A549 (cell line): ENCODE measurements around the gene SRGAP1. TPM values are rescaled to one million over a fixed set of nuclear protein-coding genes. Genes with fewer than 3 reads are reported as not detected.

ENCODE experiments used
- ATAC-seq, 2 experiments: fragments of 200-7000 bp in 1 of 2; fragments of >200 bp in 1 of 2; cut with Nextera tagmentation in 1 of 2; cut with Tn5 transposase in 1 of 2; 3 replicates each; pipeline versions ENCODE4 v1.8.0 to v1.9.1; 2018 to 2020; ENCODE audit warnings: mild to moderate bottlenecking in 1 of 2, moderate library complexity in 1 of 2
- CTCF ChIA-PET: fragments of 300-600 bp; sonication (Branson Sonifier 250); formaldehyde crosslinking; extraction: SDS; loops from one replicate; lab custom pipeline; 2021; ENCODE audit warnings: antibody characterized with exemption, inconsistent platforms; lab: Yijun Ruan, JAX
- POLR2A ChIA-PET: fragments of 350-600 bp; formaldehyde crosslinking; extraction: SDS; loops from one replicate; lab custom pipeline; 2021; ENCODE audit warnings: antibody characterized with exemption, inconsistent platforms; lab: Yijun Ruan, JAX
- DNase-seq, 2 experiments: peaks; one replicate each; pipeline versions ENCODE4 v3.0.0 to v3.0.0-alpha.2; 2011 to 2016; ENCODE audit warnings: low read depth in 1 of 2, low spot score in 1 of 2
- FAIRE-seq: peaks from 2 replicates; lab custom pipeline; 2011; peaks lifted over from hg19 to GRCh38; lab: Jason Lieb, UNC
- H3K27ac ChIP-seq, 2 experiments: fragments of >200 bp; sonication (Bioruptor Twin); formaldehyde crosslinking; 3 replicates each; pipeline ENCODE4 v1.5.1; 2016 to 2017
- H3K4me1 ChIP-seq: fragments of >200 bp; sonication (Bioruptor Twin); formaldehyde crosslinking; 3 replicates; pipeline ENCODE4 v1.6.1; 2016
- H3K4me2 ChIP-seq: fragments of >200 bp; sonication (Bioruptor Twin); formaldehyde crosslinking; 3 replicates; pipeline ENCODE4 v1.6.1; 2016
- H3K4me3 ChIP-seq: fragments of >200 bp; sonication (Bioruptor Twin); formaldehyde crosslinking; 3 replicates; pipeline ENCODE4 v1.5.1; 2016
- H3K9me3 ChIP-seq: fragments of >200 bp; sonication (Bioruptor Twin); formaldehyde crosslinking; 3 replicates; pipeline ENCODE4 v1.6.1; 2016
- BCL3 ChIP-seq: fragments of >200 bp; sonication (Bioruptor Twin); formaldehyde crosslinking; IDR thresholded peaks from 3 replicates; pipeline ENCODE4 v1.6.1; 2016
- BHLHE40 ChIP-seq: IDR thresholded peaks from 2 replicates; pipeline ENCODE4 v1.6.1; 2012; ENCODE audit warnings: low read depth, low read length, inconsistent platforms
- CHD2 ChIP-seq: fragments of 150-350 bp; IDR thresholded peaks from 2 replicates; pipeline ENCODE4 v1.6.1; 2014; ENCODE audit warnings: low read length; ENCODE audit not compliant: partially characterized antibody
- CHD4 ChIP-seq: fragments of 200-600 bp; sonication (generic); IDR thresholded peaks from 2 replicates; pipeline ENCODE4 v1.6.1; 2016; ENCODE audit warnings: antibody characterized with exemption, mild to moderate bottlenecking, borderline replicate concordance
- E2F6 ChIP-seq: IDR thresholded peaks from 2 replicates; pipeline ENCODE4 v1.6.1; 2012; ENCODE audit warnings: low read depth, borderline replicate concordance
- EHF ChIP-seq: fragments of 250-450 bp; sonication (Bioruptor Pico); IDR thresholded peaks from 2 replicates; pipeline ENCODE4 v1.5.0; 2020; ENCODE audit warnings: mild to moderate bottlenecking
- EP300 ChIP-seq, 2 experiments: fragments of >200 bp; sonication (Bioruptor Twin); formaldehyde crosslinking; IDR thresholded peaks; 2 replicates in 1 of 2; 3 replicates in 1 of 2; pipeline ENCODE4 v1.6.1; 2016 to 2017
- ESRRA ChIP-seq: fragments of 150-350 bp; IDR thresholded peaks from 2 replicates; pipeline ENCODE4 v1.6.1; 2014; ENCODE audit warnings: mild to moderate bottlenecking, low read length, borderline replicate concordance
- FOSL2 ChIP-seq, 2 experiments: fragments of 450-650 bp in 1 of 2; fragments of >200 bp in 1 of 2; sonication (Bioruptor Twin) in 1 of 2; formaldehyde crosslinking; IDR thresholded peaks; 2 replicates each; pipeline versions ENCODE4 v1.5.0 to v1.6.1; 2016 to 2020; ENCODE audit warnings: mild to moderate bottlenecking in 1 of 2, moderate library complexity in 1 of 2
- FOXS1 ChIP-seq: fragments of 250-450 bp; sonication (Bioruptor Pico); IDR thresholded peaks from 2 replicates; pipeline ENCODE4 v1.5.0; 2020; ENCODE audit warnings: mild to moderate bottlenecking, moderate library complexity
- HDAC2 ChIP-seq: fragments of 200-600 bp; sonication (generic); IDR thresholded peaks from 2 replicates; pipeline ENCODE4 v1.6.1; 2016
- HES2 ChIP-seq: fragments of >200 bp; sonication (Bioruptor Twin); formaldehyde crosslinking; IDR thresholded peaks from 2 replicates; pipeline ENCODE4 v1.6.1; 2016
- HEYL ChIP-seq: fragments of 250-450 bp; sonication (Bioruptor Pico); IDR thresholded peaks from 2 replicates; pipeline ENCODE4 v1.8.0; 2021; ENCODE audit warnings: mild to moderate bottlenecking, moderate library complexity
- HOXB5 ChIP-seq: fragments of 250-450 bp; sonication (Bioruptor Pico); IDR thresholded peaks from 2 replicates; pipeline ENCODE4 v1.5.0; 2020; ENCODE audit warnings: mild to moderate bottlenecking, moderate library complexity
- MAFK ChIP-seq: fragments of 450-650 bp; IDR thresholded peaks from 2 replicates; pipeline ENCODE4 v1.6.1; 2014; ENCODE audit not compliant: partially characterized antibody
- MAX ChIP-seq: IDR thresholded peaks from 2 replicates; pipeline ENCODE4 v1.6.1; 2012
- NFE2L2 ChIP-seq: fragments of 150-350 bp; conservative IDR thresholded peaks from 2 replicates; pipeline ENCODE4 v1.6.1; 2014; ENCODE audit warnings: low read length
- NR3C1 ChIP-seq: fragments of >200 bp; sonication (Bioruptor Twin); formaldehyde crosslinking; IDR thresholded peaks from 3 replicates; pipeline ENCODE4 v1.6.1; 2017
- PBX3 ChIP-seq: IDR thresholded peaks from 2 replicates; pipeline ENCODE4 v1.6.1; 2012
- POLR2AphosphoS2 ChIP-seq: conservative IDR thresholded peaks from 2 replicates; pipeline ENCODE4 v1.6.1; 2012; ENCODE audit warnings: low read length, improper control_type of control experiment, inconsistent platforms
- RCOR1 ChIP-seq: fragments of 150-350 bp; IDR thresholded peaks from 2 replicates; pipeline ENCODE4 v1.6.1; 2014; ENCODE audit warnings: antibody characterized with exemption, low read length, low read depth
- RFX5 ChIP-seq: fragments of 450-650 bp; IDR thresholded peaks from 2 replicates; pipeline ENCODE4 v1.7.1; 2014; ENCODE audit warnings: antibody characterized with exemption, mild to moderate bottlenecking, moderate library complexity
- SMC3 ChIP-seq: fragments of >200 bp; sonication (Bioruptor Twin); formaldehyde crosslinking; IDR thresholded peaks from 3 replicates; pipeline ENCODE4 v1.6.1; 2018; ENCODE audit warnings: inconsistent platforms
- SREBF2 ChIP-seq: fragments of 450-650 bp; IDR thresholded peaks from 2 replicates; pipeline ENCODE4 v1.6.1; 2014; ENCODE audit warnings: mild to moderate bottlenecking, moderate library complexity
- TFCP2L1 ChIP-seq: fragments of 250-450 bp; sonication (Bioruptor Pico); IDR thresholded peaks from 2 replicates; pipeline ENCODE4 v1.5.0; 2021; ENCODE audit warnings: mild to moderate bottlenecking
- ZNF302 ChIP-seq: fragments of 250-450 bp; sonication (Bioruptor Pico); IDR thresholded peaks from 2 replicates; pipeline ENCODE4 v1.9.0; 2021; ENCODE audit warnings: inconsistent platforms, mild to moderate bottlenecking, moderate library complexity
- ZSCAN20 ChIP-seq: fragments of 250-450 bp; sonication (Bioruptor Pico); IDR thresholded peaks from 2 replicates; pipeline ENCODE4 v1.8.0; 2022; ENCODE audit warnings: mild to moderate bottlenecking, moderate library complexity
- WGBS: methylation state at CpG from one replicate; pipeline ENCODE4 v1.1.6; 2017; ENCODE audit errors: missing lambda C conversion rate; 5-methylcytosine and 5-hydroxymethylcytosine counted together
- polyA plus RNA-seq, 4 experiments: library from polyadenylated mRNA; depleted of rRNA in 3 of 4; stranded (reverse); fragments of >200 nt; fragmentation: RNase III in 1 of 4; extraction: RNeasy Plus Mini Kit Qiagen cat#74134 plus additional on column Dnase treatment in 1 of 4; gene quantifications; 2 replicates in 3 of 4; 3 replicates in 1 of 4; pipeline ENCODE4 v1.2.3, GENCODE V29; 2011 to 2017
- TF ChIP-seq, protein P1 (sequence below): fragments of >200 bp; sonication (Bioruptor Twin); formaldehyde crosslinking; IDR thresholded peaks from 3 replicates; pipeline ENCODE4 v1.5.1; 2016
- TF ChIP-seq, protein P2 (sequence below): fragments of 150-350 bp; IDR thresholded peaks from 2 replicates; pipeline ENCODE4 v1.6.1; 2014; ENCODE audit warnings: low read depth, mild to moderate bottlenecking, low read length

Gene SRGAP1
- polyA plus RNA-seq, 2 of the 4 experiments (the other 2 are of a cell fraction), result 7.9 to 22.9 TPM

DNA sequence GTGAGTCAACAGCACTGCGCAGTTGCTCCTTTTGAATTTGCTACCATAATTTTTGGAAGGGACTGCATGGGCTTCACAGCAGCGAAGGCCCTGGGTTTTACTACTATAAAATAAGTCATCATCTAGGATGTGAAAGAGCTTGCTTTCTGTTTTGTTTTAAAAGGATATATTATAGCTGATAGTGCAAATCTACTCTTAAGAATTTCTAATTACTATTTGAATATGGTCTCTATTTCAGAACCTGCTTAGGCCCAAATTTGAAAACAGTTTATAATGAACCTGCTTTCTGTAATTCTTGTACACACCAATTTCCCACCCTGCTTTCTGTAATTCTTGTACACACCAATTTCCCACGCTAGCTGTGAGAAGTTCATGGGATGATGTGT, 73.0 kb downstream of the SRGAP1 start:
- DNase-seq (no peak), FAIRE-seq (no peak), ATAC-seq (0 out of 6 replicates have a peak, but pooled peaks of 1 of the 2 experiments have one; percentile 2)
- H3K4me1 ChIP-seq, result peaks cover 83% of the 10 kb centered on the region
- WGBS, result 49% methylated on average over 3 of the region's 3 CpGs
- H3K9me3 ChIP-seq, result no peaks in the 10 kb centered on the region
- CTCF ChIA-PET, result interaction anchor here (0.9 to 2.5 kb wide), 5 partner anchors 54 to 264 kb away, joined by 3 to 10 read pairs (median 5); partner anchors contain the start of gene SRGAP1
- 0 out of 2 replicates have a peak, but pooled peaks have one; percentile 41 for TF ChIP-seq TFCP2L1 (CRISPR knock-in tag)
- TF ChIP-seq PBX3, result no peak
- no peak for TF ChIP-seq RFX5
- peak; percentile 80 for TF ChIP-seq MAFK
- POLR2A ChIA-PET, result interaction anchor here (0.5 to 2.7 kb wide), 8 partner anchors 12 to 487 kb away, joined by 3 to 23 read pairs (median 4); partner anchors contain the start of genes SRGAP1 and XPOT
- H3K4me3 ChIP-seq, result no peak overlapping the region
- H3K27ac ChIP-seq, result peak overlapping the region; percentile 94 to 97
- peak overlapping the region; percentile 77 for H3K4me2 ChIP-seq

DNA sequence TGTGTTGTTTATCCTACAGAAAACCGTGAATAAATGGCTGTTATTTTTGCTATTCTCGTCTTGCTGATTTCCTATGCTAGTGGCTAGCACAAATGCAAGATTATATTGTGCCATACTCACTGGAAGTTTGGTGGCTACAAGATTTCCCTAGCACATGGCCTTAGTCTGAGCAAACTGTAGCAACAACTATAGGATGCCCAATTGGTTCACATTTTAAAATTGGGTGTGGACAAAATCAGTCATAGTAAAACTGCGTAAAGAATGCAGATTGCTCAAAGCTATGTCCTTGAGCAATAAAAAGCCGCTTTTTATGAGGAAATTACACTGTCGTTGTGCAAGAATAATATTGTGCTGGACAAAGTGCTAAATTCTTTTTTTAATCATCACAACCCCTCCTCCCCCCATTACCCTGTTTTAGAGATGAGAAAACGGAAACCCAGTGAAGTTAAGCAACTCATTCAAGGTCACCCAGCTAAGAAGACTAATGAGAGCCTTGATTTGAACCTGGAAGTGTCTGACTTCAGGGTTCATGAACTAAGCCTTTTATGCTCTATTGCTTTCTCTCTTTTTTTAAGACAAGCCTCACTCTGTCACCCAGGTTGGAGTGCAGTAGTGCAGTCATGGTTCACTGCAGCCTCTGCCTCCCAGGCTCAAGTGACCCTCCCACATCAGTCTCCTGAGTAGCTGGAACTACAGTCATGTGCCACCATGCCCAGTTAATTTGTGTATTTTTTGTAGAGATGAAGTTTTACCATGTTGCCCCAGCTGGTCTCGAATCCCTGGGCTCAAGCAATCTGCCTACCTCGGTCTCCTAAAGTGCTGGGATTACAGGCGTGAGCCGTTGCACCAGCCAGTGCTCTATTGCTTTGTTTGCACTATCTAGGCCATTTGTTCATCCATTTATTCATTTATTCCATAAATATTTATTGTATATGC, 73.6 kb downstream of the SRGAP1 start:
- H3K4me1 ChIP-seq, result peaks cover 83% of the 10 kb centered on the region
- peak; percentile 75 to 81 for ATAC-seq
- TF ChIP-seq FOXS1, result 0 out of 2 replicates have a peak, but pooled peaks have one; percentile 81
- TF ChIP-seq NFE2L2, result no peak
- TF ChIP-seq BHLHE40, result no peak
- TF ChIP-seq FOSL2 (IDR thresholded peaks at IDR 0.05), result peak; percentile 96
- TF ChIP-seq FOSL2 (CRISPR knock-in tag; IDR thresholded peaks at IDR 0.05), result peak; percentile 99
- TF ChIP-seq RCOR1, result no peak
- no peak for TF ChIP-seq NR3C1
- peak; percentile 58 for TF ChIP-seq CHD2
- peak; percentile 97 for TF ChIP-seq MAX
- peak; percentile 100 for TF ChIP-seq HES2
- no peak for TF ChIP-seq SREBF2
- peak; percentile 73 for TF ChIP-seq ZNF302
- peak; percentile 97 for TF ChIP-seq ESRRA
- TF ChIP-seq ZSCAN20 (CRISPR knock-in tag), result peak; percentile 95
- TF ChIP-seq BCL3, result peak; percentile 100
- TF ChIP-seq E2F6, result peak; percentile 51; the same call in 1 of the 2 replicates
- TF ChIP-seq POLR2AphosphoS2, result 0 out of 2 replicates have a peak, but pooled peaks have one; percentile 64
- TF ChIP-seq SMC3, result peak; percentile 64
- TF ChIP-seq EP300 (IDR thresholded peaks at IDR 0.05), result peak; percentile 98 to 100; a peak in 4 of 5 replicates
- peak; percentile 16; the same call in 1 of the 2 replicates for TF ChIP-seq CHD4
- TF ChIP-seq EHF (CRISPR knock-in tag), result peak; percentile 90; the same call in 1 of the 2 replicates
- no peak for TF ChIP-seq MAFK
- TF ChIP-seq HOXB5 (CRISPR knock-in tag), result peak; percentile 83
- TF ChIP-seq HEYL (CRISPR knock-in tag), result peak; percentile 96
- TF ChIP-seq, protein P1, sequence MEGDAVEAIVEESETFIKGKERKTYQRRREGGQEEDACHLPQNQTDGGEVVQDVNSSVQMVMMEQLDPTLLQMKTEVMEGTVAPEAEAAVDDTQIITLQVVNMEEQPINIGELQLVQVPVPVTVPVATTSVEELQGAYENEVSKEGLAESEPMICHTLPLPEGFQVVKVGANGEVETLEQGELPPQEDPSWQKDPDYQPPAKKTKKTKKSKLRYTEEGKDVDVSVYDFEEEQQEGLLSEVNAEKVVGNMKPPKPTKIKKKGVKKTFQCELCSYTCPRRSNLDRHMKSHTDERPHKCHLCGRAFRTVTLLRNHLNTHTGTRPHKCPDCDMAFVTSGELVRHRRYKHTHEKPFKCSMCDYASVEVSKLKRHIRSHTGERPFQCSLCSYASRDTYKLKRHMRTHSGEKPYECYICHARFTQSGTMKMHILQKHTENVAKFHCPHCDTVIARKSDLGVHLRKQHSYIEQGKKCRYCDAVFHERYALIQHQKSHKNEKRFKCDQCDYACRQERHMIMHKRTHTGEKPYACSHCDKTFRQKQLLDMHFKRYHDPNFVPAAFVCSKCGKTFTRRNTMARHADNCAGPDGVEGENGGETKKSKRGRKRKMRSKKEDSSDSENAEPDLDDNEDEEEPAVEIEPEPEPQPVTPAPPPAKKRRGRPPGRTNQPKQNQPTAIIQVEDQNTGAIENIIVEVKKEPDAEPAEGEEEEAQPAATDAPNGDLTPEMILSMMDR, result no peak
- TF ChIP-seq HDAC2, result no peak
- TF ChIP-seq, protein P2, sequence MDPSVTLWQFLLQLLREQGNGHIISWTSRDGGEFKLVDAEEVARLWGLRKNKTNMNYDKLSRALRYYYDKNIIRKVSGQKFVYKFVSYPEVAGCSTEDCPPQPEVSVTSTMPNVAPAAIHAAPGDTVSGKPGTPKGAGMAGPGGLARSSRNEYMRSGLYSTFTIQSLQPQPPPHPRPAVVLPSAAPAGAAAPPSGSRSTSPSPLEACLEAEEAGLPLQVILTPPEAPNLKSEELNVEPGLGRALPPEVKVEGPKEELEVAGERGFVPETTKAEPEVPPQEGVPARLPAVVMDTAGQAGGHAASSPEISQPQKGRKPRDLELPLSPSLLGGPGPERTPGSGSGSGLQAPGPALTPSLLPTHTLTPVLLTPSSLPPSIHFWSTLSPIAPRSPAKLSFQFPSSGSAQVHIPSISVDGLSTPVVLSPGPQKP, result no peak

More for the DNA sequence above, 73.6 kb downstream of the SRGAP1 start:
- DNase-seq (peak; percentile 80 to 97), FAIRE-seq (peak; percentile 51)
- Histone ChIP-seq H3K9me3 (no peaks in the 10 kb centered on the region), H3K4me2 (peak overlapping the region; percentile 77), H3K27ac (peak overlapping the region; percentile 94 to 97), H3K4me3 (peak overlapping the region; percentile 15; the same call in 2 of the 3 replicates)
- ChIA-PET POLR2A (interaction anchor here (0.6 to 2.7 kb wide), 10 partner anchors 13 to 486 kb away, joined by 3 to 23 read pairs (median 3); partner anchors contain the start of genes KICS2, SRGAP1 and XPOT), CTCF (interaction anchor here (0.6 to 2.5 kb wide), 7 partner anchors 28 to 264 kb away, joined by 3 to 10 read pairs (median 5); partner anchors contain the start of gene SRGAP1)
- WGBS, result 1% methylated on average over 10 of the region's 10 CpGs
